Erythroblast (primary cell): ENCODE measurements around the gene NLK.
"Not testable (repeated sequence)": the region's sequence is repeated elsewhere in the genome, so short reads cannot be mapped to it uniquely, and the experiment has no call there.

ENCODE experiments used
- DNase-seq, 2 experiments: peaks; one replicate each; lab custom pipeline; 2025; lab: John Stamatoyannopoulos, UW
- GATA1 ChIP-seq: IDR thresholded peaks from 2 replicates; pipeline ENCODE4 v1.6.1; 2011; ENCODE audit warnings: low read depth, mild to moderate bottlenecking, control low read depth, low read length, moderate library complexity
- POLR2A ChIP-seq: IDR thresholded peaks from 2 replicates; pipeline ENCODE4 v1.6.1; 2011; ENCODE audit warnings: mild to moderate bottlenecking, low read length

The NLK gene

DNA sequence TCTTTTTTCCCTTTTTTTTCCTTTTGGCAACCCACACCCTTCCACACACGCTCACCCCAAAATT lies at the start of gene NLK:
TSS of gene NLK (plus strand) at position 21 of the 64 bp plus-strand sequence. CDS start 197 bp downstream, outside the sequence.
- TF ChIP-seq GATA1 (no peak), POLR2A (no peak)
- DNase-seq, result no peak

DNA sequence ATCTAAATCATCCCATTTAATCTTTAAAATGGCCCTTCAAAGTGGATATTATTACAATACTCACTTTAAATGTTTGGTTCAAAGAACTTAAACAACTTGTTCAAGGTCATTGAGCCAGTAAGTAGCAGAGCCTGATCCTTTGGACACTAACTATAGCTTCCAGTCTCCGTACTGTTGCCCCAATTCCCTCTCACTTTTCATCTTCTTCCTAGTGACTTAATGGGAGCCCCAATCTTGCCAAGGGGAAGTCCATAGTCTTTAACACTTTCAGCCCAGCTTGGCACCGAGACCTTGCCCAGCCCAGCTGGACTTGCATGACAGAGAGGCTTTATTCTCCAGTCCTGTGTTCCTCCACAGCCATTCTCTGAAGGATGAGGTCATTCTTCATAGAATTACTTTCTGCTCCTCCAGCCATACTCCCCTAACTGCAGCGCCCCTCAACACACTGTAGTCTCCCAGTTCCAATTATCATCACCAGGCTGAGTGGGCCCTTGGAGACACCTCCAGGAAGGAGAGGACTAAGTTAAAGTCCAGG lies 49.2 kb upstream of the NLK start:
- DNase-seq, result no peak
- TF ChIP-seq GATA1 (no peak), POLR2A (no peak)

DNA sequence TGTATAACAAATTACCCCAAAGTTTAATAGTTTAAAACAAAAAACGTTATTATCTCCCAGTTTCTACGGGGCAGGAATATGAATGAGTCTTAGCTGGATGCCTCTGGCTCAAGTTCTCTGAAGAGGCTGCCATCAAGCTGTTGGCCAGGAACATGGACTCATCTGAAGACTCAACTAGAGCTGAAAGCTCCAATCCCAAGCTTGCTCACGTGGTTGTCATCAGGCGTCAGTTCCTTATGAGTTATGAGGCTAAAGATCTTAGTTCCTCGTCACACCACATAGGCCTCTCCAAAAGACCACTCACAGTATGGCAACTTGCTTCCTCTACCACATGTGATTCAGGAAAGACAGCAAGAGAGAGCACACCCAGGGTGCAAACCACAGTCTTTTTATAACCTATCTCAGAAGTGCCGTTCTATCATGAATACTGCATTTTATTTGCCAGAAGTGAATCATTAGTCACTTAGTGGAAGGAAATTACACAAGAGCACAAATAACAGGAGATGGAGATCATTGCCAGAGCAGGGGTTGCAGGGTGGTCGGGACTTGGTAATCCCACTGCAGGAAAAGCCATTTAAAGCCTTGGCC lies 48.7 kb upstream of the NLK start:
- DNase-seq, result no peak
- TF ChIP-seq GATA1 (no peak), POLR2A (no peak)

DNA sequence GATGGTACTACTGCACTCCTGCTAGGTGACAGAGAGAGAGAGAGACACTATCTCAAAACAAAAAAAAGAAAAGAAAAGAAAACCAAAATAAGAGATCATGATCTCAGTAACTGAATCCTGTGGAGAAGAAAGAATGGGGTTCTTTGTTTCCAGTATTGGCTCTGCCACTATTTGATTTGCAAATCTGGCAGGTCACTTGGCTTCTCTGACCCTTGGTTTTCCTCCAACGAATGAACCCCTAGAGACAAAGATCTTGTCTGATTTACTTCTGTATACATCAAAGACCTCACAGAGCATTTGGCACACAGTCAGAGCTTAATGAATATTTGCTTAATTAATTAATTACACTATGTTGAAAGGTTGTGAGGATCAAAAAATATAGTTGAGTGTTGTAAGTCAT lies 47.9 kb upstream of the NLK start:
- no peak for TF ChIP-seq POLR2A
- TF ChIP-seq GATA1, result no peak
- DNase-seq, result no peak

DNA sequence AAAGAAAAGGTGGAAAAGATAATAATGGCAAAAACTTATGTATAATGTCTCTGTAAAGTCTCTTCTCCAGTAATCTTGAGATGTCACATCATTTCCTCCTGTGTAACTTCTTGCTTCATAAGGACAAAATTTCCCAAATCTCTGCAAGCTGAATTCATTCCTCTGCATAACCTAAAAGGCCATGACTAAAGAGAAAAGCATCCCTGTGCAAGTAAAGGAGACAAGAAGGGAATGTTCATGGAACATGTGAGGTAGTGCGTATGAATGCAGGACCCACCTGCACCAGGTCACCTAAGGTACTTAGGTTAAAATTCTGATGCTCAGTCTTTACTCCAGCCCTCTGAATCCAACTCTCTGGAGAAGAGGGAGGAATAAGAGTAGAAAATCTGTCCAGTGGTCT lies 46.9 kb upstream of the NLK start:
- DNase-seq, result no peak
- TF ChIP-seq POLR2A, result no peak
- no peak for TF ChIP-seq GATA1

DNA sequence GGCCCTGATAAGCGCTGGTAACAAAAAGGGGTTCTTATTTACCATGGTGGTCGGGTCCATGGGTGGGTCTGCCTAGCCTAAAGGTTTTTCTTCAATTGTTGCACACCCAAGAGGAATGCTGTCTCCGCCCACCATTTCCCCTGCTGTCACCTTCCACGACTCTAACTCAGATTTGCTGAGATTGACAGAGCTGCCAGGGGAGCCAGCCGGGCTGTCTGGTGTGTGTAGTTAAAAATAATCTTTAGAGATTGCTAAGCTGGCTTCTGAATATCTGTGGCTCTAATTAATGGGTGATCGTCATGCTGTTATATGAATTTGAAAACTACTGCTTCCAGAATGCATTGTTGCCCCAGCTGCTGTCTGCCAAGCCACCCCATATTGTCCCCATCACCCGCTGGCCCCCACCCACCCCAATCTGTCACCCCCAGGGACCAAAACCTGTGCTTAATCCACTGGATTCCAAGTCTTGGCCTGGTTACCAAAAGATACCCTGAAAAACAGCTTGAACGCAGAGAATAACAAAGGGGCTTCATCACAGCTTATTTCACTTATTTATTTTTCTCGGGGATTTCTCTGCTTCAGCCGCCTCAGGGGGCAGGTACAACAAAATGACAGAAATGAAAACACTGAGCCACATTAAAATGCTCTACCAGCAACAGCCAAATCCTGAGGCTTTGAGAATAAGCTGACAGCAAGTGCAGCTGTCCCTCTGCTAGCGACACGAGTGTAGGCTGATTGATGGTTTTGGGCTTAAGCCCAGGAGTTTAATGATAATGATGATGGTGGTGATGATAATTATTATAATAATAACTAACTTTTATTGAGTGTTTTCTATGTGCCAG lies 46.1 kb upstream of the NLK start:
- no peak for TF ChIP-seq POLR2A
- no peak for TF ChIP-seq GATA1
- DNase-seq, result no peak

DNA sequence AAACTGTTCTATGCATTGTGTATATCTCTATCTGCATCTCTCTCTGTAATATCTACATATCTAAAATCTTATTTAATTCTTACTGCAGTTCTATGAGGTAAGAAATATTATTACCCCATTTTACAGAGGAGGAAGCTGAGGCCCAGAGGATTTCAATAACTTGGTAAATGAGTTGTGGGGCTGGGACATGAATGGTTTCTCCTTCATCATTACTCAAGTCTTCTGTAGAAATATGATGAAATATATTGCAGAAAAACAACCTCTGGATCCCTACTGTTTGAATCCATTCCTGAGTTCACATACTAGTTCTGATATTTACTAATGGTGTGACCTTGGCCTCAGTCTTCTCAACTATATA lies 45.5 kb upstream of the NLK start:
- DNase-seq, result no peak
- TF ChIP-seq GATA1, result no peak
- TF ChIP-seq POLR2A, result no peak

DNA sequence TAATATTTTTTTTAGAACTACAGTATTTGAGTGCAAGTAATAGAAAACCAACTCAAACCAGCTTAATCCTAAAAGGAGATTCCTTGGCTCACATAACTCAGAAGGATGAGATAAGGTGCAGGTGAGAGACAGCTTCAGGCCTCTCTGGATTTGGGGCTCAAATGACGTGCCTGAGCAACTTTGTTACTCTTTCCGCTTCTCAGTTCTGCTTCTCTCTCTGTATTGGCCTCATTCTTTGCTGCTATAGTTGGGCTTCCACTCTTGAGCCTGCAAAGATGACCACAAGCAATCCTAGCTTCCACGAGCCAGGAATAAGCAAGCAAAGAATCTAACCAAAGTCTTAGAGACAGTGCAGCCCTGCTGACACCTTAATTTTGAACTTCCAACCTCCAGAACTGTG lies 45.0 kb upstream of the NLK start:
- no peak for DNase-seq
- TF ChIP-seq GATA1, result no peak

DNA sequence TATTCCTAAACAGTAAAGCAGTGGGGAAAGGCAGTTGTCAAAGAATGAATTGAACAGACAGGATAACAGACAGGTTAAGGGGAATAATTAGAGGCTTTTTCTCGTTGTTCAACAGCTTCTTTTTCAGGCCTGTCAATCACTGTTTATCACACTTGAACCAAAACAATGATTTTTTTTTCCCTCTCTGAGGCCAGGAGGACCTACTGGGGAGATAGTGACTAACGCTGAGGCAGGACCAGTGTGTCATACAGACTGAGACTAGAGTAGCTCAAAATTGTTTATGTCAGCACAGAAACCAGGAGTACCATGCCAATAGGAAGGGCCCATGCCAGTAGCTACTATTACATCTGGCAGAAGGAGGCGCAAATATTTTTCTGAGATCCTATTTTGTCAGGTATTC lies 41.3 kb upstream of the NLK start:
- TF ChIP-seq POLR2A, result no peak
- TF ChIP-seq GATA1, result no peak
- DNase-seq, result peak; percentile 11 to 30

DNA sequence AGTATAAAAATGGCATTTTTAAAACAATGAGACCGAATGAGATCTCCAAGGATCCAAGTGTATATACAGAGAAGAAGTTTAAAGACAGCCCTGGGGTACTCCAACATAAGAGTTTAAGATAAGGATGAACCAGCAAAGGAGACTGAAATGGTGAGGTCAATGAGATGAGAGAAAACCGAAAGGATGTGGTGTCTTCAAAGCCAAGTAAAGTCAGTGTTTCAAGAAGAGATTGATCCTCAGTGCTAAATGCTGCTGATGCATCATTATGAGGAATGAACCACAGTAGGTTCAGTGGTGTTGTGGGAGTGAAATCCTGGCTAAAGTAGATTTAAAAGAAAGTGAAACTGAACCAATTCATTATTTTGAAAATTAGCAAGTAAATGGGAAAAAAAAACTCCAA lies 38.1 kb upstream of the NLK start:
- TF ChIP-seq POLR2A (no peak), GATA1 (no peak)
- DNase-seq, result no peak

DNA sequence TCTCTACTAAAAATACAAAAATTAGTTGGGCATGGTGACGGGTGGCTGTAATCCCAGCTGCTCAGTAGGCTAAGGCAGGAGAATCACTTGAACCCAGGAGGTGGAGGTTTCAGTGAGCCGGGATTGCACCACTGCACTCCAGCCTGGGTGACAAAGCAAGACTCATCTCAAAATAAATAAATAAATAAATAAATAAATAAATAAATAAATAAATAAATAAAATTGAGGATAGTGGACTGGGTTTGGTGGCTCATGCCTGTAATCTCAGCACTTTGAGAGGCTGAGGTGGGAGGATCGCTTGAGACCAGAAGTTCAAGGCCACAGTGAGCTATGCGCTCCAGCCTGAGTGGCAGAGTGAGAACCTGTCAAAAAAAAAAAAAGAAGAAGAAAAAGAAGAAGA lies 34.6 kb upstream of the NLK start:
- not testable (repeated sequence) for DNase-seq

DNA sequence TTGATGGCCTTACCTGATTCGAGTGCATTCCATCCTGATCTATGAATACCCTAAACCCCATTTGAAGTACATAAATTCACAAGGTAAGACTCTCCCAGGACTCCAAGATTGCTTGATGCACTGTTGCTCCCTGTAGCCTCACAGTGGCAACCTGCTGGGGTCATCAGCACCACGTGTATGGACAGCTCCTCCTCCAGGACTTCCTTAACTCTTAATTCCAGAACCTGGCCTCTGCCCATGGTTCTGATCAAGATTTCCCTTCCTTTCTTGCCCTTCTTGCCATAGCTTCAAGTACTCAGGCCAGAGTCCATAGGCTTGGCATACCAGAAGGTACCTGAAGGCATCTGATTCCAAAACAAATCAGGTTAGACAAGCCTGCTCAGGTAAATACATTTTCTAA lies 34.0 kb upstream of the NLK start:
- TF ChIP-seq POLR2A, result no peak
- no peak for TF ChIP-seq GATA1

DNA sequence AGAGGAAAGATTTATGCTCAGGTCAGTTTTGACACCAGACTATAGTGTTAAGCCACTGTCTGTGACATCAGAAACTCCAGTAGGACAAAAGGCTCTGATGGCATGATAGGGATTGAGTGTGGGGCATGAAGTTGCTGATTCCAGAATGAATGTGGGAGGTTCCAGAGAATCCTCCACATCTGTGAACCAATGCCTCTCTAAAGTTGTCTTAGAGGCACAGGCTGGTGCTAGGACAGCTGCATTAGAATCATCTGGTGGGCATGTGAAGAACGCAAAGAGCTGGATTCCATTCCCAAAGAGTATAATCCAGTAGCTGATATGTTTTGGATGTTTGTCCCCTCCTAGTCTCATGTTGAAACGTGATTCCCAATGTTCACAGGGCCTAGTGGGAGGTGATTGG lies 32.1 kb upstream of the NLK start:
- no peak for TF ChIP-seq POLR2A
- no peak for TF ChIP-seq GATA1
- no peak for DNase-seq

More for the DNA sequence above, 34.0 kb upstream of the NLK start:
- DNase-seq, result peak; percentile 61 to 63

DNA sequence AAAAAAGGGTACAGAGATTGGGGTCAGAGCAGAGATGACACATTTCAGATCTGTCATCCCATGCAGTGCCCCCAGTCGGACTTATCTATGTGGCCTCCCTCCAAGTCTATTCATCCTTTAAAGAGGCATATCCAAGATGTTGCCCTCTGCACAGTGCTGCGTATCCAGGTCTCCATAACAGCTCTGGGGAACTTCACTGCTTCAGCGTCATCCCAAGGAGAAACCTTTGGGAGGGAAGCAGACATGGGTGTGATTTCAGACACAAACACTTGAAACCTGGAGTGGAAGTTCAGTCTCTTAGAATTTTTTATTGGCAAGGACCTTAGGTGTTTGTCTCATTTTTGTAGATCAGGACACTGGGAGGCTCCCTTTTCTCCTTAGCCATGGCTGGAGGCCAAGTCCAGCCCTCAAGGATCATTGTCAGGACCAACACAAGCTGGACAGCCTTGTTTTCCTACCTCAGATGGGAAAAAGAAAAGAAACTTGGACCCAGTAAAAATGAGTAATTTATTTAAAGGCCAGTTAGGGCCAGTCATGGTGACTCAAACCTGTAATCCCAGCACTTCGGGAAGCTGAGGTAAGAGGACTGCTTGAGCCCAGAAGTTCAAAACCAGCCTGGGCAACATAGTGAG lies 23.9 kb upstream of the NLK start:
- no peak for TF ChIP-seq GATA1
- TF ChIP-seq POLR2A, result no peak
- peak in 1 of 2 experiments; percentile 12 for DNase-seq

DNA sequence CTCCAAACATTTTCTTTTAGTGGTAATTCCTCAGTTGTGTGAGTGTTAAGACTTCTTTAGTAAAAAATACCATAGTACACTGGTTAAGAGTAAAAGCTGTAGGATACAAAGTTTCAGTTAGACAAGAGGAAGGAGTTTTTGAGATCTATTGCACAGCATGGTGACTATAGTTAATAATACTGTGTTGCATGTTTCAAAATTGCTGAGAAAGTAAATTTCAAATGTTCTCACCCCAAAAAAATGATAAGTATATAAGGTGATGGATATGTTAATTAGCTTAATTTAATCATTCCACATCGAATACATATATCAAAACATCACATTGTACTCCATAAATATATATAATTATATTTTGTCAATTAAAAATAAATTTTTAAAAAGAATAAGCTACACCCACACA lies 22.0 kb upstream of the NLK start:
- TF ChIP-seq GATA1, result no peak
- TF ChIP-seq POLR2A, result no peak

More for the DNA sequence above, 22.0 kb upstream of the NLK start:
- no peak for DNase-seq
